Natural killer cell (primary cell): ENCODE measurements around the gene ATAD1. TPM values are rescaled to one million over a fixed set of nuclear protein-coding genes. Genes with fewer than 3 reads are reported as not detected.

Source experiments
- ATAC-seq, 3 donors: fragments of 150-1000 bp in 2 of 3; fragments of 200-7000 bp in 1 of 3; cut with Tn5 transposase; 1 replicate in 1 of 3; 2 replicates in 2 of 3; pipeline ENCODE4 v1.10.0; 2021; ENCODE audit warnings: mild to moderate bottlenecking in 2 of 3, moderate library complexity in 2 of 3
- DNase-seq, 2 donors: peaks; one replicate each; pipeline versions ENCODE4 v3.0.0 to v3.0.0-alpha.2; 2013 to 2021; ENCODE audit warnings: mixed read lengths in 1 of 2
- H3K27ac ChIP-seq: one replicate; pipeline ENCODE4 v1.5.1; 2013; ENCODE audit warnings: mild to moderate bottlenecking, low read length
- H3K27me3 ChIP-seq: one replicate; pipeline ENCODE4 v1.6.1; 2013; ENCODE audit warnings: low read length; ENCODE audit not compliant: control insufficient read depth, insufficient read depth
- H3K36me3 ChIP-seq: one replicate; pipeline ENCODE4 v1.6.1; 2013; ENCODE audit warnings: low read length; ENCODE audit not compliant: control insufficient read depth, insufficient read depth
- H3K4me1 ChIP-seq: one replicate; pipeline ENCODE4 v1.6.1; 2013; ENCODE audit warnings: low read length; ENCODE audit not compliant: control insufficient read depth, insufficient read depth
- H3K4me3 ChIP-seq: one replicate; pipeline ENCODE4 v1.5.1; 2013; ENCODE audit warnings: low read length
- H3K9me3 ChIP-seq: one replicate; pipeline ENCODE4 v1.6.1; 2013; ENCODE audit warnings: low read length; ENCODE audit not compliant: control insufficient read depth, insufficient read depth
- H3K27ac Mint-ChIP-seq, 2 donors: one replicate each; pipeline ENCODE4 v1.8.0; 2022; ENCODE audit warnings: mild to moderate bottlenecking in 2 of 2, mixed read lengths in 2 of 2, moderate library complexity in 1 of 2
- H3K27me3 Mint-ChIP-seq, 2 donors: one replicate each; pipeline ENCODE4 v1.8.0; 2022; ENCODE audit warnings: low read depth in 2 of 2, mixed read lengths in 2 of 2
- H3K36me3 Mint-ChIP-seq: one replicate; pipeline ENCODE4 v1.8.0; 2022; ENCODE audit warnings: mixed read lengths
- H3K4me1 Mint-ChIP-seq, 2 donors: one replicate each; pipeline ENCODE4 v1.8.0; 2022; ENCODE audit warnings: mixed read lengths in 2 of 2
- H3K4me3 Mint-ChIP-seq: one replicate; pipeline ENCODE4 v1.8.0; 2022; ENCODE audit warnings: mild to moderate bottlenecking, moderate library complexity, mixed read lengths
- H3K9me3 Mint-ChIP-seq, 2 donors: one replicate each; pipeline ENCODE4 v1.8.0; 2022; ENCODE audit warnings: mixed read lengths in 2 of 2
- WGBS: methylation state at CpG from one replicate; pipeline ENCODE4 v1.1.7; 2013; ENCODE audit warnings: missing lambda C conversion rate; ENCODE audit not compliant: insufficient coverage; 5-methylcytosine and 5-hydroxymethylcytosine counted together
- intact Hi-C: fragments of 100-400 bp; cut with micrococcal nuclease; formaldehyde crosslinking; loops from one replicate; pipeline ENCODE4 v1.14.2; 2022
- total RNA-seq, 4 donors: library from RNA; stranded (reverse); fragments of 120-200 nt in 1 of 4; gene quantifications; one replicate each; pipeline versions ENCODE4 v1.2.3 to v1.2.4, GENCODE V29; 2013 to 2022
- TF ChIP-seq, protein P1 (sequence below): fragments of 200-600 bp; IDR thresholded peaks from one replicate; pipeline ENCODE4 v1.8.0; 2022; ENCODE audit warnings: antibody characterized with exemption

Gene ATAD1
- total RNA-seq, 3 donors from 2014 or later (not counting 1 experiment from before 2014, with no cell fraction given) = 37.5 to 55.2 (median 43.0) TPM

DNA sequence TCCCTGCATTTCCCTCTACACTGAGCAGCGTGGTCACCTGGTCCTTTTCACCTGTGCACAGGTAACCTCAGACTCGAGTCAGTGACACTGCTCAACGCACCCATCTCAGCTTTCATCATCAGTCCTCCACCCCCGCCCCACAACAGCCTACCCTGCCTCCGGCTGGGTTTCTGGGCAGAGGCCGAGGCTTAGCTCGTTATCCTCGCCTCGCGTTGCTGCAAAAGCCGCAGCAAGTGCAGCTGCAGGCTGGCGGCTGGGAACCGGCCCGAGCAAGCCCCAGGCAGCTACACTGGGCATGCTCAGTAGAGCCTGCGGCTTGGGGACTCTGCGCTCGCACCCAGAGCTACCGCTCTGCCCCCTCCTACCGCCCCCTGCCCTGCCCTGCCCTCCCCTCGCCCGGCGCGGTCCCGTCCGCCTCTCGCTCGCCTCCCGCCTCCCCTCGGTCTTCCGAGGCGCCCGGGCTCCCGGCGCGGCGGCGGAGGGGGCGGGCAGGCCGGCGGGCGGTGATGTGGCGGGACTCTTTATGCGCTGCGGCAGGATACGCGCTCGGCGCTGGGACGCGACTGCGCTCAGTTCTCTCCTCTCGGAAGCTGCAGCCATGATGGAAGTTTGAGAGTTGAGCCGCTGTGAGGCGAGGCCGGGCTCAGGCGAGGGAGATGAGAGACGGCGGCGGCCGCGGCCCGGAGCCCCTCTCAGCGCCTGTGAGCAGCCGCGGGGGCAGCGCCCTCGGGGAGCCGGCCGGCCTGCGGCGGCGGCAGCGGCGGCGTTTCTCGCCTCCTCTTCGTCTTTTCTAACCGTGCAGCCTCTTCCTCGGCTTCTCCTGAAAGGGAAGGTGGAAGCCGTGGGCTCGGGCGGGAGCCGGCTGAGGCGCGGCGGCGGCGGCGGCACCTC is 45.3 kb upstream of the ATAD1 start, which contains the start of the genes KLLN and PTEN:
TSS of gene KLLN (minus strand) at position 481 of the 891 bp plus-strand sequence. CDS start 1,046 bp downstream, outside the sequence.
TSS of gene PTEN (plus strand) at position 573 of the 891 bp plus-strand sequence. CDS start 845 bp downstream, outside the sequence.
- DNase-seq (peak; percentile 77 to 92), ATAC-seq (peak; percentile 37 to 61 (median 49))
- no peaks in the 10 kb centered on the region for H3K27me3 Mint-ChIP-seq
- H3K9me3 Mint-ChIP-seq = no peaks in the 10 kb centered on the region
- peak within 1 kb of the TSS; percentile 100 for H3K4me3 Mint-ChIP-seq
- no peaks in the 10 kb centered on the region for H3K9me3 ChIP-seq
- peak within 1 kb of the TSS; percentile 74 for H3K27ac ChIP-seq
- H3K4me1 Mint-ChIP-seq = peaks cover 64 to 68% of the 10 kb centered on the region in 2 donors
- H3K36me3 Mint-ChIP-seq = no peaks in the 10 kb centered on the region
- peak within 1 kb of the TSS; percentile 95 to 97 for H3K27ac Mint-ChIP-seq
- H3K36me3 ChIP-seq = no peaks in the 10 kb centered on the region
- TF ChIP-seq, protein P1, sequence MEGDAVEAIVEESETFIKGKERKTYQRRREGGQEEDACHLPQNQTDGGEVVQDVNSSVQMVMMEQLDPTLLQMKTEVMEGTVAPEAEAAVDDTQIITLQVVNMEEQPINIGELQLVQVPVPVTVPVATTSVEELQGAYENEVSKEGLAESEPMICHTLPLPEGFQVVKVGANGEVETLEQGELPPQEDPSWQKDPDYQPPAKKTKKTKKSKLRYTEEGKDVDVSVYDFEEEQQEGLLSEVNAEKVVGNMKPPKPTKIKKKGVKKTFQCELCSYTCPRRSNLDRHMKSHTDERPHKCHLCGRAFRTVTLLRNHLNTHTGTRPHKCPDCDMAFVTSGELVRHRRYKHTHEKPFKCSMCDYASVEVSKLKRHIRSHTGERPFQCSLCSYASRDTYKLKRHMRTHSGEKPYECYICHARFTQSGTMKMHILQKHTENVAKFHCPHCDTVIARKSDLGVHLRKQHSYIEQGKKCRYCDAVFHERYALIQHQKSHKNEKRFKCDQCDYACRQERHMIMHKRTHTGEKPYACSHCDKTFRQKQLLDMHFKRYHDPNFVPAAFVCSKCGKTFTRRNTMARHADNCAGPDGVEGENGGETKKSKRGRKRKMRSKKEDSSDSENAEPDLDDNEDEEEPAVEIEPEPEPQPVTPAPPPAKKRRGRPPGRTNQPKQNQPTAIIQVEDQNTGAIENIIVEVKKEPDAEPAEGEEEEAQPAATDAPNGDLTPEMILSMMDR = no peak
- no peaks in the 10 kb centered on the region for H3K27me3 ChIP-seq
- peaks cover 11% of the 10 kb centered on the region for H3K4me1 ChIP-seq
- WGBS = under 1% methylated on average over 89 of the region's 89 CpGs
- intact Hi-C loops = loop anchor here (1.0 to 5.0 kb wide), 5 partner anchors 45 to 766 kb away; partner anchors contain the start of genes ATAD1 and SHLD2
- peak within 1 kb of the TSS; percentile 96 for H3K4me3 ChIP-seq

GRCh38 chr10:87862679-87863052 is 44.6 kb upstream of the ATAD1 start:
- Mint-ChIP-seq H3K4me3 (peak overlapping the region; percentile 100), H3K9me3 (no peaks in the 10 kb centered on the region), H3K27me3 (no peaks in the 10 kb centered on the region), H3K36me3 (no peaks in the 10 kb centered on the region), H3K27ac (peak overlapping the region; percentile 95 to 97), H3K4me1 (peaks cover 62 to 63% of the 10 kb centered on the region in 2 donors)
- H3K36me3 ChIP-seq = no peaks in the 10 kb centered on the region
- ATAC-seq (peak; percentile 32 to 58 (median 32)), DNase-seq (peak in 1 of 2 donors; percentile 87)
- H3K9me3 ChIP-seq = no peaks in the 10 kb centered on the region
- peaks cover 11% of the 10 kb centered on the region for H3K4me1 ChIP-seq
- TF ChIP-seq, protein P1 = no peak
- 0% methylated on average over 21 of the region's 21 CpGs for WGBS
- intact Hi-C loops = loop anchor here (1.0 to 5.0 kb wide), 5 partner anchors 44 to 765 kb away; partner anchors contain the start of genes ATAD1 and SHLD2
- H3K4me3 ChIP-seq = peak overlapping the region; percentile 96
- H3K27me3 ChIP-seq = no peaks in the 10 kb centered on the region
- peak overlapping the region; percentile 74 for H3K27ac ChIP-seq

DNA sequence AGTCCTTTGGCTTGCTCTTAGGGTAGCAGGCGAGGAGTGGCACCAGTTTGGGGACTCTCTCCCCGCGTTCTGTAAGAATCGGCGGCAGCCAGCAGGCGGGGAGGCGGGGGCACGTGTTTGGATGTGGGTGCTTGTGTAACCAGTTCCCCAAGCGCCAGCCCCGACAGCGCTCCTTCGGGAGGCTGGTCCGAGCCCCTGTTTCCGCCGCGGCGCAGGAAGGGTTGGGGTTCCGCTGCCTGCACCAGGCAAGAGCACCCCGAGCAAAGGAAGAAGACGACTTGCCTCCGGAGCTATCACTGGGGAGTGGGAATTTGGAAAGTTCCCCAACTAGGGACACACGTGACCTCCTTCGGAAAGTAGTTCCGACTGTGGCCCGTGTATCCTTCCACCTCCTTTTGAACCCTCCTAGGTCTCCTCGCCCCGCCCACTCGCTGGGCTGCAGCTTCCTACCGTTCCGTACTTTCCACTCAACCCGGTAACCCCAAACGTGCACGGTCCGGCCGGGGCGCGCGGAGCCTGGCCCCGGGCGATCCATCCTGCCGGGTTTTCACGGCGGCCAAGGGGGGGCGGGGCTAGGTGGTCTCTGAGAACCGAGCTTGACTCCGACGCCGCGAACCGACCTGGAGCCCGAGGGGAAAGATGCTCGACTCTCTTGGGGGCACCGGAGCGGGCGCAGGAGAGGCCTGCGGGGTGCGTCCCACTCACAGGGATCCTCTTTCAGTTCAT is 44.1 kb upstream of the ATAD1 start:
- H3K4me1 Mint-ChIP-seq = peaks cover 57 to 58% of the 10 kb centered on the region in 2 donors
- H3K27me3 Mint-ChIP-seq = no peaks in the 10 kb centered on the region

More for the DNA sequence above, 44.1 kb upstream of the ATAD1 start:
- H3K27me3 ChIP-seq = no peaks in the 10 kb centered on the region
- intact Hi-C loops = loop anchor here (5.0 kb wide), 4 partner anchors 65 to 765 kb away; partner anchors contain the start of gene SHLD2
- TF ChIP-seq, protein P1 = no peak
- Mint-ChIP-seq H3K4me3 (peak overlapping the region; percentile 100), H3K27ac (peak overlapping the region; percentile 95 to 97), H3K9me3 (no peaks in the 10 kb centered on the region), H3K36me3 (no peaks in the 10 kb centered on the region)
- peak overlapping the region; percentile 96 for H3K4me3 ChIP-seq
- peaks cover 11% of the 10 kb centered on the region for H3K4me1 ChIP-seq
- no peaks in the 10 kb centered on the region for H3K9me3 ChIP-seq
- peak; percentile 89 to 98 for DNase-seq
- WGBS = under 1% methylated on average over 57 of the region's 57 CpGs
- peak overlapping the region; percentile 74 for H3K27ac ChIP-seq
- ATAC-seq = peak; percentile 71 to 82 (median 76)
- no peaks in the 10 kb centered on the region for H3K36me3 ChIP-seq
